MM.1S (cell line): ENCODE measurements around the gene SMIM31.

Experiments
- DNase-seq: peaks from one replicate; pipeline ENCODE4 v3.0.0-alpha.2; 2015
- H2AFZ ChIP-seq: fragments of 300-600 bp; sonication (generic); 2 replicates; pipeline ENCODE4 v1.6.0; 2016; ENCODE audit warnings: antibody characterized with exemption, low read length
- H3F3A ChIP-seq: fragments of 300-600 bp; sonication (generic); 2 replicates; pipeline ENCODE4 v1.6.1; 2016; ENCODE audit warnings: mild to moderate bottlenecking, antibody characterized with exemption, low read length, moderate library complexity, mixed read lengths; ENCODE audit not compliant: insufficient read depth
- H3K27ac ChIP-seq: fragments of 300-600 bp; sonication (generic); 2 replicates; pipeline ENCODE4 v1.5.1; 2016; ENCODE audit warnings: mild to moderate bottlenecking, low read length
- H3K27me3 ChIP-seq: fragments of 300-600 bp; sonication (generic); replicated peaks from 2 replicates; pipeline ENCODE4 v1.6.0; 2016; ENCODE audit warnings: low read length; ENCODE audit not compliant: insufficient read depth
- H3K36me3 ChIP-seq: fragments of 300-600 bp; sonication (generic); replicated peaks from 2 replicates; pipeline ENCODE4 v1.6.1; 2016; ENCODE audit warnings: mild to moderate bottlenecking, low read length, mixed read lengths; ENCODE audit not compliant: insufficient read depth
- H3K4me1 ChIP-seq: fragments of 300-600 bp; sonication (generic); 2 replicates; pipeline ENCODE4 v1.6.1; 2016; ENCODE audit warnings: low read length, mixed read lengths
- H3K4me2 ChIP-seq: fragments of 300-600 bp; sonication (generic); 2 replicates; pipeline ENCODE4 v1.6.0; 2016; ENCODE audit warnings: low read depth, low read length
- H3K4me3 ChIP-seq: fragments of 300-600 bp; sonication (generic); 2 replicates; pipeline ENCODE4 v1.5.1; 2016; ENCODE audit warnings: low read length, mixed read lengths
- H3K79me2 ChIP-seq: fragments of 300-600 bp; sonication (generic); 2 replicates; pipeline ENCODE4 v1.6.1; 2016; ENCODE audit warnings: mixed run types, low read length, mixed read lengths
- H3K9ac ChIP-seq: fragments of 300-600 bp; sonication (generic); 2 replicates; pipeline ENCODE4 v1.6.1; 2016; ENCODE audit warnings: low read length, mixed read lengths
- H3K9me2 ChIP-seq: fragments of 300-600 bp; sonication (generic); replicated peaks from 2 replicates; pipeline ENCODE4 v1.6.1; 2016; ENCODE audit warnings: mild to moderate bottlenecking, low read length, mixed read lengths; ENCODE audit not compliant: insufficient read depth
- H3K9me3 ChIP-seq: fragments of 300-600 bp; sonication (generic); replicated peaks from 2 replicates; pipeline ENCODE4 v1.6.1; 2016; ENCODE audit warnings: mild to moderate bottlenecking, low read length, mixed read lengths; ENCODE audit not compliant: insufficient read depth
- H4K20me1 ChIP-seq: fragments of 300-600 bp; sonication (generic); 2 replicates; pipeline ENCODE4 v1.6.1; 2016; ENCODE audit warnings: mild to moderate bottlenecking, low read length, moderate library complexity, mixed read lengths; ENCODE audit not compliant: insufficient read depth
- EZH2 ChIP-seq: fragments of 300-600 bp; sonication (generic); optimal IDR thresholded peaks from 2 replicates; pipeline ENCODE3; 2017; ENCODE audit warnings: low read depth, mild to moderate bottlenecking, antibody characterized with exemption, low read length, mixed read lengths
- EZH2phosphoT487 ChIP-seq: fragments of 300-600 bp; sonication (generic); IDR thresholded peaks from 2 replicates; pipeline ENCODE4 v1.6.1; 2018; ENCODE audit warnings: antibody characterized with exemption, low read length
- TF ChIP-seq, protein P1 (sequence below): fragments of 300-600 bp; sonication (generic); IDR thresholded peaks from 2 replicates; pipeline ENCODE4 v1.5.1; 2016; ENCODE audit warnings: antibody characterized with exemption, low read length, mixed read lengths

SMIM31 gene

DNA sequence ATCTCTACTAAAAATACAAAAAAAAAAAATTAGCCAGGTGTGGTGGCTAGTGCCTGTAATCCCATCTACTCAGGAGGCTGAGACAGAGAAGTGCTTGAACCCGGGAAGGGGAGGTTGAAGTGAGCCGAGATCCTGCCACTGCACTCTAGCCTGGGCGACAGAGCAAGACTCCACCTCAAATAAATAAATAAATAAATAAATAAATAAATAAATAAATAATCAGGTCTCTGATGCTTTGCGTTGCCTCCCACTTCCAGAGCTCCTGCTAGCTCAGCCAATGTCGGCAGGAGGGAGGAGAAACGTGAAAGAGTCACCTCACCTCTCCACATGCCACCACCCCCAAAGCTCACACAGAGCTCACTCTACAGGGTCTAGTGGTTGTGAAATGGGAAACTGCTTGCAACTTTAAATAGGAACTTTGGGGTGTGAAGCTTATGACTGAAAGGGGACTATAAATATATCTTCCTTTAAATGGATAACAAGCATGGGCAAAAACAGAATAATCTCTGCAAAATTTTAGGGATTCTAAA, 7.9 kb downstream of the SMIM31 start:
- Histone ChIP-seq H3K36me3 (no peaks in the 10 kb centered on the region), H3K9me3 (no peaks in the 10 kb centered on the region), H4K20me1 (no peaks in the 10 kb centered on the region), H3K4me1 (no peaks in the 10 kb centered on the region), H3K9me2 (no peaks in the 10 kb centered on the region), H3F3A (no peaks in the 10 kb centered on the region), H3K79me2 (no peaks in the 10 kb centered on the region), H3K9ac (no peak overlapping the region), H3K4me2 (no peak overlapping the region), H3K27ac (no peak overlapping the region), H3K27me3 (no peaks in the 10 kb centered on the region), H2AFZ (no peak overlapping the region), H3K4me3 (no peak overlapping the region)
- no peak for DNase-seq
- TF ChIP-seq EZH2 (no peak), EZH2phosphoT487 (no peak)
- TF ChIP-seq, protein P1, sequence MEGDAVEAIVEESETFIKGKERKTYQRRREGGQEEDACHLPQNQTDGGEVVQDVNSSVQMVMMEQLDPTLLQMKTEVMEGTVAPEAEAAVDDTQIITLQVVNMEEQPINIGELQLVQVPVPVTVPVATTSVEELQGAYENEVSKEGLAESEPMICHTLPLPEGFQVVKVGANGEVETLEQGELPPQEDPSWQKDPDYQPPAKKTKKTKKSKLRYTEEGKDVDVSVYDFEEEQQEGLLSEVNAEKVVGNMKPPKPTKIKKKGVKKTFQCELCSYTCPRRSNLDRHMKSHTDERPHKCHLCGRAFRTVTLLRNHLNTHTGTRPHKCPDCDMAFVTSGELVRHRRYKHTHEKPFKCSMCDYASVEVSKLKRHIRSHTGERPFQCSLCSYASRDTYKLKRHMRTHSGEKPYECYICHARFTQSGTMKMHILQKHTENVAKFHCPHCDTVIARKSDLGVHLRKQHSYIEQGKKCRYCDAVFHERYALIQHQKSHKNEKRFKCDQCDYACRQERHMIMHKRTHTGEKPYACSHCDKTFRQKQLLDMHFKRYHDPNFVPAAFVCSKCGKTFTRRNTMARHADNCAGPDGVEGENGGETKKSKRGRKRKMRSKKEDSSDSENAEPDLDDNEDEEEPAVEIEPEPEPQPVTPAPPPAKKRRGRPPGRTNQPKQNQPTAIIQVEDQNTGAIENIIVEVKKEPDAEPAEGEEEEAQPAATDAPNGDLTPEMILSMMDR = no peak

DNA sequence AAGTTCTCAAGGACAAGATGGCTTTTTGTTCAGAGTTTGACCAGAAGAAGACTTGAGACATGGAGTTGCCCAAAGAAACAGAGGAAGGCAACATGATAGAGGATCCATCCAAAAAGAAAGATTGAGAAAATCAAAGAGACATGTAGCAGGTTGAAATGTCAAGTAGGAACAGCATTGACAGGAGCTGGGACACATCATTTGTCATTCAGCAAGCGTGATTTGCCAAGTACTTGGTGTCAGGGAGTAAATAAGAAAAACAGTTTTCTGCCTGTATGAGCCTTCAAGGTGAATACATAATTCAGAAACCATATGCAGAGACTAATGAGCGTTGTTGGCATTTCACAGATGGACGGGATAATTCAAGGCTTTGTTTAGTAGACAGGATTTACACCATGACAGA, 11.2 kb downstream of the SMIM31 start:
- no peak overlapping the region for H3K4me3 ChIP-seq
- no peaks in the 10 kb centered on the region for H3F3A ChIP-seq
- no peaks in the 10 kb centered on the region for H3K79me2 ChIP-seq
- no peak overlapping the region for H2AFZ ChIP-seq
- no peak overlapping the region for H3K9ac ChIP-seq
- H4K20me1 ChIP-seq = no peaks in the 10 kb centered on the region
- H3K36me3 ChIP-seq = no peaks in the 10 kb centered on the region
- TF ChIP-seq EZH2 (no peak), EZH2phosphoT487 (no peak)
- TF ChIP-seq, protein P1 = no peak
- no peaks in the 10 kb centered on the region for H3K4me1 ChIP-seq
- no peak for DNase-seq
- no peak overlapping the region for H3K27ac ChIP-seq
- H3K27me3 ChIP-seq = no peaks in the 10 kb centered on the region
- H3K4me2 ChIP-seq = no peak overlapping the region
- H3K9me2 ChIP-seq = no peaks in the 10 kb centered on the region
- no peaks in the 10 kb centered on the region for H3K9me3 ChIP-seq

DNA sequence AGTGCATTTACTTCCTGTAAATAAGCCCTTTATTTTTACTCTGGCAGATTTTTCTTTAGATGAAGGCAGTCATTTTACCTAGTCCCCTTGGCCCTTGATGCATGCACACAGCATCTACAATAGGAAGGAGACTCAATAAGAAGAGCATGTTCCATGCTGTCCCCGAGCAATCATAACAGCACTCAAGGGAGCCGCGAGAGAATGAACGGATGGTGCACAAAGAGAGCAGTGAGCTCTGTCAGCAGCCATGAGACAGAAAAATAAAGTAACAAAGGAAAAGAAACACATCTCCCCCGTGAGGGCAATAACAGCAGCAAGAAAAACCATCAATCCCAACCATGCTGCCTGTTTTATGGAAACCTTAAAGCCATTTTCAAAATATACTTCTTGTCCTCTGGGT, 11.9 kb downstream of the SMIM31 start:
- Histone ChIP-seq H3K27ac (no peak overlapping the region), H3K9me3 (no peaks in the 10 kb centered on the region), H3K27me3 (no peaks in the 10 kb centered on the region), H3F3A (no peaks in the 10 kb centered on the region), H3K4me1 (no peaks in the 10 kb centered on the region), H3K9ac (no peak overlapping the region), H3K36me3 (no peaks in the 10 kb centered on the region), H4K20me1 (no peaks in the 10 kb centered on the region), H3K4me2 (no peak overlapping the region), H3K4me3 (no peak overlapping the region), H3K9me2 (no peaks in the 10 kb centered on the region), H3K79me2 (no peaks in the 10 kb centered on the region), H2AFZ (no peak overlapping the region)
- no peak for TF ChIP-seq EZH2
- TF ChIP-seq, protein P1 = no peak
- TF ChIP-seq EZH2phosphoT487 = no peak
- no peak for DNase-seq
